IMR-90 (cell line): Measurements from ENCODE around the gene EIF2A. TPM values are rescaled to one million over a fixed set of nuclear protein-coding genes. Genes with fewer than 3 reads are reported as not detected.

ENCODE experiments used
- ATAC-seq: fragments of 200-7000 bp; cut with Tn5 transposase; 2 replicates; pipeline ENCODE4 v1.9.1; 2020; ENCODE audit warnings: low read depth, mild to moderate bottlenecking, moderate library complexity
- BruUV-seq: library from RNA; stranded (reverse); fragments of 400-500 nt; replicated peaks from 2 replicates; lab custom pipeline; 2021; lab: Mats Ljungman, UMichigan
- CTCF ChIA-PET: fragments of 300-600 bp; formaldehyde crosslinking; extraction: SDS; loops from one replicate; lab custom pipeline; 2021; ENCODE audit warnings: antibody characterized with exemption; lab: Yijun Ruan, JAX
- POLR2A ChIA-PET: fragments of 300-600 bp; sonication (Branson Sonifier 250); formaldehyde crosslinking; loops from one replicate; lab custom pipeline; 2022; ENCODE audit warnings: antibody characterized with exemption; ENCODE audit not compliant: unreplicated experiment; lab: Charles Lee
- DNase-seq: peaks from one replicate; pipeline ENCODE4 v3.0.0; 2013
- H2AFZ ChIP-seq: replicated peaks from 2 replicates; pipeline ENCODE3; 2013; ENCODE audit warnings: low read length, mild to moderate bottlenecking; ENCODE audit not compliant: poor library complexity
- H2AK5ac ChIP-seq: 2 replicates; pipeline ENCODE4 v1.6.1; 2013; ENCODE audit warnings: low read depth, low read length, inconsistent platforms
- H2AK9ac ChIP-seq: replicated peaks from 2 replicates; pipeline ENCODE3; 2013; ENCODE audit warnings: mild to moderate bottlenecking, low read depth, low read length, moderate library complexity; ENCODE audit not compliant: poor library complexity
- H2BK120ac ChIP-seq: 2 replicates; pipeline ENCODE4 v1.6.1; 2013; ENCODE audit warnings: low read depth, low read length, inconsistent platforms
- H2BK15ac ChIP-seq: 3 replicates; pipeline ENCODE4 v1.6.1; 2013; ENCODE audit warnings: low read depth, low read length, inconsistent platforms
- H2BK20ac ChIP-seq: 2 replicates; pipeline ENCODE4 v1.6.1; 2013; ENCODE audit warnings: low read depth, mild to moderate bottlenecking, inconsistent platforms, low read length, moderate library complexity
- H2BK5ac ChIP-seq: 2 replicates; pipeline ENCODE4 v1.6.1; 2013; ENCODE audit warnings: mild to moderate bottlenecking, low read depth, low read length, inconsistent platforms; ENCODE audit not compliant: poor library complexity, severe bottlenecking
- H3K14ac ChIP-seq: replicated peaks from 2 replicates; pipeline ENCODE4 v1.6.1; 2013; ENCODE audit warnings: low read depth, low read length, inconsistent platforms
- H3K18ac ChIP-seq: 2 replicates; pipeline ENCODE4 v1.6.1; 2013; ENCODE audit warnings: low read depth, low read length, control low read depth
- H3K23ac ChIP-seq: 2 replicates; pipeline ENCODE4 v1.6.1; 2013; ENCODE audit warnings: low read depth, low read length, inconsistent platforms
- H3K27ac ChIP-seq: 2 replicates; pipeline ENCODE4 v1.5.1; 2013; ENCODE audit warnings: mild to moderate bottlenecking, control low read depth, low read length; ENCODE audit not compliant: insufficient read depth
- H3K27me3 ChIP-seq: 2 replicates; pipeline ENCODE4 v1.6.1; 2013; ENCODE audit warnings: low read length; ENCODE audit not compliant: control insufficient read depth, insufficient read depth
- H3K36me3 ChIP-seq: 2 replicates; pipeline ENCODE4 v1.6.1; 2013; ENCODE audit warnings: low read length, mixed read lengths; ENCODE audit not compliant: control insufficient read depth, insufficient read depth
- H3K4ac ChIP-seq: 2 replicates; pipeline ENCODE4 v1.6.1; 2013; ENCODE audit warnings: low read depth, low read length, inconsistent platforms
- H3K4me1 ChIP-seq: 2 replicates; pipeline ENCODE4 v1.6.1; 2013; ENCODE audit warnings: low read length, mixed read lengths; ENCODE audit not compliant: control insufficient read depth, insufficient read depth
- H3K4me2 ChIP-seq: 2 replicates; pipeline ENCODE4 v1.6.1; 2013; ENCODE audit warnings: low read depth, mild to moderate bottlenecking, control low read depth, low read length, moderate library complexity
- H3K4me3 ChIP-seq: 2 replicates; pipeline ENCODE4 v1.5.1; 2013; ENCODE audit warnings: low read depth, mild to moderate bottlenecking, control low read depth, low read length, moderate library complexity; ENCODE audit not compliant: insufficient read depth
- H3K56ac ChIP-seq: 2 replicates; pipeline ENCODE4 v1.6.1; 2013; ENCODE audit warnings: low read length, inconsistent platforms; ENCODE audit not compliant: insufficient read depth; ENCODE audit errors: extremely low read depth
- H3K79me1 ChIP-seq, 2 experiments: 2 replicates each; pipeline ENCODE4 v1.6.1; 2013; ENCODE audit warnings: low read length in 2 of 2, inconsistent platforms in 1 of 2, low read depth in 1 of 2
- H3K9ac ChIP-seq: 2 replicates; pipeline ENCODE4 v1.6.1; 2013; ENCODE audit warnings: low read depth, low read length, control low read depth
- H3K9me1 ChIP-seq: 2 replicates; pipeline ENCODE4 v1.6.1; 2013; ENCODE audit warnings: low read length, inconsistent platforms; ENCODE audit not compliant: insufficient read depth
- H3K9me3 ChIP-seq: 2 replicates; pipeline ENCODE4 v1.6.1; 2013; ENCODE audit warnings: low read length; ENCODE audit not compliant: control insufficient read depth, insufficient read depth
- H4K20me1 ChIP-seq: 2 replicates; pipeline ENCODE4 v1.6.1; 2013; ENCODE audit warnings: low read length, inconsistent platforms; ENCODE audit not compliant: insufficient read depth
- H4K5ac ChIP-seq: 2 replicates; pipeline ENCODE4 v1.6.1; 2013; ENCODE audit warnings: mild to moderate bottlenecking, low read depth, low read length, control low read depth
- H4K8ac ChIP-seq, 2 experiments: 2 replicates each; pipeline ENCODE4 v1.6.1; 2013; ENCODE audit warnings: low read depth in 2 of 2, low read length in 2 of 2, control low read depth in 1 of 2, inconsistent platforms in 1 of 2
- H4K91ac ChIP-seq: 2 replicates; pipeline ENCODE4 v1.6.1; 2013; ENCODE audit warnings: low read depth, low read length, inconsistent platforms; ENCODE audit not compliant: insufficient read depth
- CEBPB ChIP-seq: IDR thresholded peaks from 2 replicates; pipeline ENCODE4 v1.6.1; 2012; ENCODE audit warnings: low read depth, low read length, improper control_type of control experiment
- CHD1 ChIP-seq: IDR thresholded peaks from 2 replicates; pipeline ENCODE4 v1.6.1; 2012; ENCODE audit warnings: low read depth, low read length, improper control_type of control experiment
- ELK1 ChIP-seq: fragments of 150-350 bp; IDR thresholded peaks from 2 replicates; pipeline ENCODE4 v1.6.1; 2016; ENCODE audit warnings: low read depth, mild to moderate bottlenecking, low read length, moderate library complexity, borderline replicate concordance
- MAFK ChIP-seq: IDR thresholded peaks from 2 replicates; pipeline ENCODE4 v1.6.1; 2012; ENCODE audit warnings: low read depth, low read length, improper control_type of control experiment
- MAZ ChIP-seq: IDR thresholded peaks from 2 replicates; pipeline ENCODE4 v1.6.1; 2012; ENCODE audit warnings: low read depth, mild to moderate bottlenecking, low read length, improper control_type of control experiment, moderate library complexity, borderline replicate concordance
- MXI1 ChIP-seq: IDR thresholded peaks from 2 replicates; pipeline ENCODE4 v1.6.1; 2012; ENCODE audit warnings: low read depth, mild to moderate bottlenecking, low read length, moderate library complexity, borderline replicate concordance
- POLR2A ChIP-seq: IDR thresholded peaks from 2 replicates; pipeline ENCODE4 v1.6.1; 2012; ENCODE audit warnings: mild to moderate bottlenecking, low read depth, low read length
- RAD21 ChIP-seq: IDR thresholded peaks from 2 replicates; pipeline ENCODE4 v1.6.1; 2012; ENCODE audit warnings: low read length, improper control_type of control experiment
- RCOR1 ChIP-seq: IDR thresholded peaks from 2 replicates; pipeline ENCODE4 v1.6.1; 2012; ENCODE audit warnings: mild to moderate bottlenecking, low read length, improper control_type of control experiment; ENCODE audit not compliant: insufficient replicate concordance
- RFX5 ChIP-seq: IDR thresholded peaks from 2 replicates; pipeline ENCODE4 v1.8.0; 2012; ENCODE audit warnings: low read depth, mild to moderate bottlenecking, low read length, moderate library complexity
- WGBS, 2 experiments: methylation state at CpG; one replicate each; pipeline versions ENCODE4 v1.1.5 to v1.1.7; 2013; ENCODE audit warnings: missing lambda C conversion rate in 2 of 2; ENCODE audit not compliant: insufficient read length in 1 of 2; ENCODE audit errors: extremely low coverage in 2 of 2; 5-methylcytosine and 5-hydroxymethylcytosine counted together
- dilution Hi-C: fragments of 300-500 bp; cut with HindIII; formaldehyde crosslinking; loops from one replicate; pipeline ENCODE4 v1.14.3; 2018; ENCODE audit warnings: low sequenced_read_pairs; ENCODE audit not compliant: unreplicated experiment
- in situ Hi-C: fragments of 300-500 bp; cut with MboI; formaldehyde crosslinking; loops from 3 replicates; pipeline ENCODE4 v1.14.3; 2019; ENCODE audit warnings: low sequenced_read_pairs, inconsistent platforms, mixed read lengths
- intact Hi-C: fragments of 100-400 bp; cut with micrococcal nuclease; formaldehyde crosslinking; loops from 2 replicates; pipeline ENCODE4 v1.10.0; 2022
- polyA plus RNA-seq, 3 experiments: library from polyadenylated mRNA; depleted of rRNA; stranded (reverse); fragments of >200 nt; gene quantifications; 2 replicates each; pipeline ENCODE4 v1.2.3, GENCODE V29; 2012; ENCODE audit warnings: low replicate concordance in 1 of 3
- total RNA-seq: library from RNA; depleted of rRNA; stranded (reverse); fragments of >200 nt; gene quantifications from 2 replicates; pipeline ENCODE4 v1.2.3, GENCODE V29; 2012
- TF ChIP-seq, protein P1 (sequence below): conservative IDR thresholded peaks from 2 replicates; pipeline ENCODE4 v1.5.1; 2012; ENCODE audit warnings: mild to moderate bottlenecking, low read depth, low read length, improper control_type of control experiment
- TF ChIP-seq, protein P2 (sequence below): fragments of 150-350 bp; IDR thresholded peaks from 2 replicates; pipeline ENCODE4 v1.6.1; 2017; ENCODE audit warnings: mild to moderate bottlenecking, antibody characterized with exemption, low read length, low read depth

The EIF2A gene
- total and polyA plus RNA-seq, 2 of the 4 experiments (the other 2 are of a cell fraction), result 61.2 to 166 TPM

- Histone ChIP-seq H3K56ac (no peak overlapping the region), H3K4me1 (no peaks in the 10 kb centered on the region), H3K27ac (no peak overlapping the region), H4K91ac (no peak overlapping the region), H3K9ac (no peak overlapping the region), H3K9me3 (no peaks in the 10 kb centered on the region), H2AFZ (no peak overlapping the region), H3K36me3 (peaks cover 8% of the 10 kb centered on the region), H3K27me3 (no peaks in the 10 kb centered on the region), H2AK9ac (no peak overlapping the region), H4K20me1 (peaks cover 39% of the 10 kb centered on the region), H2BK20ac (no peak overlapping the region), H2BK15ac (no peak overlapping the region), H4K8ac (no peak overlapping the region), H2BK120ac (no peak overlapping the region), H3K4ac (no peak overlapping the region), H2BK5ac (no peak overlapping the region), H3K9me1 (no peaks in the 10 kb centered on the region; the same call in 1 of the 2 replicates), H3K14ac (no peak overlapping the region), H3K23ac (no peak overlapping the region), H3K79me1 (peaks cover 8 to 46% of the 10 kb centered on the region in 2 experiments; a peak in 2 of 4 replicates), H2AK5ac (no peak overlapping the region), H4K5ac (no peak overlapping the region), H3K18ac (no peak overlapping the region), H3K4me3 (no peak overlapping the region), H3K4me2 (no peak overlapping the region)
- ATAC-seq (no peak), DNase-seq (no peak)
- whole genome bisulfite sequencing, 2 experiments, result no CpG with 5 or more reads among the region's 1 CpG
- no TSS peak for BruUV-seq
- ChIA-PET CTCF (no interaction called here), POLR2A (no interaction called here)
- TF ChIP-seq CEBPB (no peak), CHD1 (no peak), MXI1 (no peak), ELK1 (no peak), MAZ (no peak), RFX5 (no peak), MAFK (no peak), RCOR1 (no peak), RAD21 (no peak), POLR2A (no peak)
- TF ChIP-seq, protein P1, sequence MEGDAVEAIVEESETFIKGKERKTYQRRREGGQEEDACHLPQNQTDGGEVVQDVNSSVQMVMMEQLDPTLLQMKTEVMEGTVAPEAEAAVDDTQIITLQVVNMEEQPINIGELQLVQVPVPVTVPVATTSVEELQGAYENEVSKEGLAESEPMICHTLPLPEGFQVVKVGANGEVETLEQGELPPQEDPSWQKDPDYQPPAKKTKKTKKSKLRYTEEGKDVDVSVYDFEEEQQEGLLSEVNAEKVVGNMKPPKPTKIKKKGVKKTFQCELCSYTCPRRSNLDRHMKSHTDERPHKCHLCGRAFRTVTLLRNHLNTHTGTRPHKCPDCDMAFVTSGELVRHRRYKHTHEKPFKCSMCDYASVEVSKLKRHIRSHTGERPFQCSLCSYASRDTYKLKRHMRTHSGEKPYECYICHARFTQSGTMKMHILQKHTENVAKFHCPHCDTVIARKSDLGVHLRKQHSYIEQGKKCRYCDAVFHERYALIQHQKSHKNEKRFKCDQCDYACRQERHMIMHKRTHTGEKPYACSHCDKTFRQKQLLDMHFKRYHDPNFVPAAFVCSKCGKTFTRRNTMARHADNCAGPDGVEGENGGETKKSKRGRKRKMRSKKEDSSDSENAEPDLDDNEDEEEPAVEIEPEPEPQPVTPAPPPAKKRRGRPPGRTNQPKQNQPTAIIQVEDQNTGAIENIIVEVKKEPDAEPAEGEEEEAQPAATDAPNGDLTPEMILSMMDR, result no peak
- TF ChIP-seq, protein P2, sequence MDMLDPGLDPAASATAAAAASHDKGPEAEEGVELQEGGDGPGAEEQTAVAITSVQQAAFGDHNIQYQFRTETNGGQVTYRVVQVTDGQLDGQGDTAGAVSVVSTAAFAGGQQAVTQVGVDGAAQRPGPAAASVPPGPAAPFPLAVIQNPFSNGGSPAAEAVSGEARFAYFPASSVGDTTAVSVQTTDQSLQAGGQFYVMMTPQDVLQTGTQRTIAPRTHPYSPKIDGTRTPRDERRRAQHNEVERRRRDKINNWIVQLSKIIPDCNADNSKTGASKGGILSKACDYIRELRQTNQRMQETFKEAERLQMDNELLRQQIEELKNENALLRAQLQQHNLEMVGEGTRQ, result no peak
- intact Hi-C loops (no loop called here), in situ Hi-C loops (no loop called here), dilution Hi-C loops (no loop called here)
These were observed 63.4 kb downstream of the EIF2A start for GRCh38 chr3:150609988-150610387.
